Measurements from ENCODE around the gene KRT8. TPM values are rescaled to one million over a fixed set of nuclear protein-coding genes. Genes with fewer than 3 reads are reported as not detected.
"Not testable (repeated sequence)": the region's sequence is repeated elsewhere in the genome, so short reads cannot be mapped to it uniquely, and the experiment has no call there.

KRT8 gene
- total RNA-seq, 3 donors from 2014 or later, result 1,334 to 4,222 (median 3,664) TPM

GRCh38 chr12:52856787-52857186 is 48.1 kb downstream of the KRT8 start:
- DNase-seq, result no peak
- Histone ChIP-seq H3K4me3 (no peak overlapping the region), H3K36me3 (ENCODE audit: low read depth) (no peaks in the 10 kb centered on the region), H3K4me1 (ENCODE audit: low read depth) (no peaks in the 10 kb centered on the region), H3K9me3 (no peaks in the 10 kb centered on the region)
- ATAC-seq, result no peak
- intact Hi-C loops (cut with DNase I, micrococcal nuclease), result no loop called here
- no peak for TF ChIP-seq CTCF (IDR thresholded peaks at IDR 0.05)

- H3K4me1 ChIP-seq (ENCODE audit: low read depth); H3K4me3 ChIP-seq; H3K36me3 ChIP-seq (ENCODE audit: low read depth); DNase-seq; intact Hi-C loops (cut with DNase I, micrococcal nuclease); H3K9me3 ChIP-seq; ATAC-seq: not testable (repeated sequence)
Observed at GRCh38 chr12:52856077-52856476, 48.8 kb downstream of the KRT8 start.

DNA sequence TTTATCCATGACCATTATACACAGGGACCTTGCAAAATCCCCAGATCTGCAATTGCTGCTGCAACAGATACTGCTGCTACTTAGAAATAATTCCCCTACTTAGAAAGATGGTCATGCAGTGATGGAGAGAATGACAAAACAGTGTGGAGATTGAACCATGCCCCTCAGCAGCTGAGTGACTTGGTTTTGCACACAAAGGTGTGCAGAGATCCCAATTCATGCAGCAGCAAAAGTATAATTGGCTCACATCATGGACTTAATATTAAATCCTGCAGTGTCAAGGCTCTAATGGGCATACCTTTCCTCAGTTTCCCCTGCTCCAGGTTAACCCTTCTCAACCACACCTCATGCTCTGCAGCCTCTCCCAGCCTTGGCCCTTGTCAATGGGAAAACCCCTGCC is 53.1 kb downstream of the KRT8 start:
- no peaks in the 10 kb centered on the region for H3K9me3 ChIP-seq
- H3K4me3 ChIP-seq, result no peak overlapping the region
- no peak for TF ChIP-seq CTCF (IDR thresholded peaks at IDR 0.05)
- DNase-seq, result no peak
- no peaks in the 10 kb centered on the region for H3K36me3 ChIP-seq (ENCODE audit: low read depth)
- intact Hi-C loops (cut with DNase I, micrococcal nuclease), result no loop called here
- no peak for ATAC-seq
- H3K4me1 ChIP-seq (ENCODE audit: low read depth), result no peaks in the 10 kb centered on the region

- H3K4me1 ChIP-seq (ENCODE audit: low read depth), result no peaks in the 10 kb centered on the region
- H3K9me3 ChIP-seq, result no peaks in the 10 kb centered on the region
- H3K36me3 ChIP-seq (ENCODE audit: low read depth), result no peaks in the 10 kb centered on the region
- ATAC-seq, result no peak
- intact Hi-C loops (cut with DNase I, micrococcal nuclease), result no loop called here
- DNase-seq, result no peak
- TF ChIP-seq CTCF (IDR thresholded peaks at IDR 0.05), result no peak
- H3K4me3 ChIP-seq, result no peak overlapping the region
Observed at GRCh38 chr12:52850681-52851080, 54.2 kb downstream of the KRT8 start.

DNA sequence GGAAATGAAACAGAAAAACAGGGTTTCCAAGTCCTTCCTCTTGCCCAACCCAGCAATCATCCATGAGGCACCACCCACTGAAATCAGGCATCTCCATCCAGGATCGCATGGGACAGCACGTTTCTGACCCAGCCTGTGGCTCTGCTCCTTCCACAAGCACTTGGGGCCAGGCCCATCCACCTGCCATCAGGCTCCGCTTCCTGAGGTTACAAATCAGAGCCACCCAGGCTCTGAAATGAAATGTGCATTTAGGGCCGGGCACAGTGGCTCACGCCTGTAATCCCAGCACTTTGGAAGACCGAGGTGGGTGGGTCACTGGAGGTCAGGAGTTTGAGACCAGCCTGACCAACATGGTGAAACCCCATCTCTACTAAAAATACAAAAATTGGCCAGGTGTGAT is 55.4 kb downstream of the KRT8 start:
- Histone ChIP-seq H3K9me3 (no peaks in the 10 kb centered on the region), H3K4me1 (ENCODE audit: low read depth) (no peaks in the 10 kb centered on the region), H3K36me3 (ENCODE audit: low read depth) (no peaks in the 10 kb centered on the region), H3K4me3 (no peak overlapping the region)
- ATAC-seq (no peak), DNase-seq (no peak)
- no peak for TF ChIP-seq CTCF (IDR thresholded peaks at IDR 0.05)
- intact Hi-C loops (cut with DNase I, micrococcal nuclease), result no loop called here

DNA sequence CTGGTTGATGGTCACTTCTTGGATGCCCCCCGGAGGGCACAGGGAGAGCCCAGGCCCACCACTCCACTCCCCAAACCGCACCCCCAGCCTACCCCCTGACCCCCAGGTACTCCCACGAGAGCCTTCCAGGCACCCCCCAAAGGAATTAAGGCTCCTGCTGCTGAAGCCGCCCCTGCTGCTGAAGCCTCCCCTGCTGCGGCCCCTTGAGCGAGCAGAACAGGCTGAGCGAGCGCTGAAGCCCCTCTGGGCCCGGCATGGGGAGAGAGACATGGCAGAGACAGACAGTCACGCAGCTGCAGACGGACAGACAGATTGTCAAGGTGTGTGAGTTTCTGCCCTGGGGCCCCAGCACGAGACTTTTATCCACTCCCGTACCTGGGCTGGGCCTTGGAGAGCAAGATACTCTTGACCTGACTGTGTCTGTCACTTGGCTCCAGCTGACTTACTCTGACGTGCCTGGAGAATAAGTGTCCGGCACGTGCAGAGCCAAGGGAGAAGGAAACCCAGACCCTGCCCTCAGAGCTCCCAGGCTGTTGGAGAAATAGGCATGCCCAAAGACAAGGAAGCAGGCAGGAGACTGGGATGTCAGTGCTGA is 56.1 kb downstream of the KRT8 start, which contains the start of gene KRT78:
Gene KRT78 (minus strand): TSS at position 334 of the 595 bp plus-strand sequence. CDS start 64 bp downstream, at position 270.
- no peak for DNase-seq
- Histone ChIP-seq H3K4me1 (ENCODE audit: low read depth) (no peaks in the 10 kb centered on the region), H3K4me3 (no peak within 1 kb of the TSS), H3K36me3 (ENCODE audit: low read depth) (no peaks in the 10 kb centered on the region), H3K9me3 (no peaks in the 10 kb centered on the region)
- ATAC-seq, result no peak
- no peak for TF ChIP-seq CTCF (IDR thresholded peaks at IDR 0.05)
- intact Hi-C loops (cut with DNase I, micrococcal nuclease), result no loop called here

Data from mucosa of descending colon (tissue), 3 donors.